Keratinocyte (primary cell): ENCODE data around the gene ZNF831. TPM values are rescaled to one million over a fixed set of nuclear protein-coding genes. Genes with fewer than 3 reads are reported as not detected.

Experiments
- DNase-seq: peaks from one replicate; pipeline ENCODE4 v3.0.0-alpha.2; 2011; ENCODE audit warnings: low read depth, missing footprints, low spot score
- FAIRE-seq: peaks from 2 replicates; lab custom pipeline; 2011; peaks lifted over from hg19 to GRCh38; lab: Jason Lieb, UNC
- H2AFZ ChIP-seq: 2 replicates; pipeline ENCODE4 v1.6.0; 2012; ENCODE audit warnings: low read length, control low read depth, inconsistent platforms; ENCODE audit not compliant: control insufficient read depth
- H3K27ac ChIP-seq: 2 replicates; pipeline ENCODE4 v1.5.1; 2011; ENCODE audit warnings: low read length; ENCODE audit not compliant: control insufficient read depth, insufficient read depth
- H3K27me3 ChIP-seq: 3 replicates; pipeline ENCODE4 v1.6.0; 2011; ENCODE audit warnings: low read length; ENCODE audit not compliant: control insufficient read depth, insufficient read depth; ENCODE audit errors: extremely low read depth
- H3K36me3 ChIP-seq, 2 experiments: 2 replicates in 1 of 2; 3 replicates in 1 of 2; pipeline ENCODE4 v1.5.1; 2011; ENCODE audit warnings: low read length in 2 of 2, mild to moderate bottlenecking in 1 of 2; ENCODE audit not compliant: control insufficient read depth in 2 of 2, insufficient read depth in 2 of 2; ENCODE audit errors: extremely low read depth in 1 of 2
- H3K4me1 ChIP-seq: 3 replicates; pipeline ENCODE4 v1.5.1; 2011; ENCODE audit warnings: low read length; ENCODE audit not compliant: control insufficient read depth, insufficient read depth; ENCODE audit errors: extremely low read depth
- H3K4me2 ChIP-seq: 3 replicates; pipeline ENCODE4 v1.6.0; 2011; ENCODE audit warnings: low read depth, low read length; ENCODE audit not compliant: control insufficient read depth, insufficient read depth; ENCODE audit errors: extremely low read depth
- H3K4me3 ChIP-seq, 3 experiments: fragments of 200-600 bp in 1 of 3; sonication (generic) in 1 of 3; 2 replicates in 2 of 3; 3 replicates in 1 of 3; pipeline ENCODE4 v1.5.1; 2011 to 2016; ENCODE audit warnings: low read length in 3 of 3, mild to moderate bottlenecking in 3 of 3, control low read depth in 2 of 3, inconsistent platforms in 1 of 3, low read depth in 1 of 3, mixed read lengths in 1 of 3, mixed run types in 1 of 3, moderate library complexity in 1 of 3; ENCODE audit not compliant: control insufficient read depth in 2 of 3, insufficient read depth in 2 of 3; ENCODE audit errors: extremely low read depth in 1 of 3
- H3K79me2 ChIP-seq: 2 replicates; pipeline ENCODE4 v1.6.0; 2012; ENCODE audit warnings: low read length; ENCODE audit not compliant: control insufficient read depth, insufficient read depth
- H3K9ac ChIP-seq: 3 replicates; pipeline ENCODE4 v1.6.0; 2011; ENCODE audit warnings: low read length; ENCODE audit not compliant: control insufficient read depth, insufficient read depth; ENCODE audit errors: extremely low read depth
- H3K9me1 ChIP-seq: 3 replicates; pipeline ENCODE4 v1.6.0; 2011; ENCODE audit warnings: low read length; ENCODE audit not compliant: control insufficient read depth, insufficient read depth; ENCODE audit errors: extremely low read depth
- H3K9me3 ChIP-seq: 2 replicates; pipeline ENCODE4 v1.5.1; 2012; ENCODE audit warnings: low read depth, low read length; ENCODE audit not compliant: control insufficient read depth
- H4K20me1 ChIP-seq: 3 replicates; pipeline ENCODE4 v1.6.0; 2011; ENCODE audit warnings: low read length; ENCODE audit not compliant: control insufficient read depth, insufficient read depth; ENCODE audit errors: extremely low read depth
- CTCF ChIP-seq, 3 experiments: IDR thresholded peaks in 1 of 3; conservative IDR thresholded peaks in 1 of 3; optimal IDR thresholded peaks in 1 of 3; 2 replicates in 2 of 3; 3 replicates in 1 of 3; pipeline versions ENCODE3 to v1.5.1; 2011; ENCODE audit warnings: low read length in 3 of 3, mild to moderate bottlenecking in 3 of 3, moderate library complexity in 2 of 3, control low read depth in 1 of 3, inconsistent platforms in 1 of 3; ENCODE audit not compliant: insufficient read depth in 2 of 3; ENCODE audit errors: extremely low read depth in 1 of 3
- EZH2 ChIP-seq: IDR thresholded peaks from one replicate; pipeline ENCODE4 v1.6.1; 2012; ENCODE audit warnings: inconsistent platforms, mild to moderate bottlenecking, low read length, moderate library complexity
- dilution Hi-C: fragments of 300-500 bp; cut with MboI; formaldehyde crosslinking; loops from one replicate; pipeline ENCODE4 v1.7.0; 2020; ENCODE audit warnings: low sequenced_read_pairs; ENCODE audit not compliant: extremely low pct_ligation_motif_present
- polyA plus RNA-seq, 5 experiments: library from polyadenylated mRNA; depleted of rRNA in 3 of 5; stranded (reverse) in 3 of 5; stranded (forward) in 1 of 5; unstranded in 1 of 5; fragments of >200 nt; gene quantifications; 1 replicate in 1 of 5; 2 replicates in 3 of 5; 3 replicates in 1 of 5; pipeline versions ENCODE4 v1.2.1 to v1.2.3, GENCODE V29; 2011 to 2012; ENCODE audit warnings: missing spikeins in 2 of 5, low read depth in 1 of 5, low replicate concordance in 1 of 5

Gene ZNF831
- polyA plus RNA-seq, 1 donor (not counting 4 experiments of a cell fraction or from before 2014, with no cell fraction given) = not detected

GRCh38 chr20:59191756-59192532 is 28.3 kb downstream of the ZNF831 start:
- no peaks in the 10 kb centered on the region for H3K4me1 ChIP-seq
- H3K36me3 ChIP-seq = no peaks in the 10 kb centered on the region
- no peak overlapping the region for H3K4me3 ChIP-seq
- H3K4me2 ChIP-seq = no peak overlapping the region
- H3K9ac ChIP-seq = no peak overlapping the region
- H2AFZ ChIP-seq = no peak overlapping the region
- DNase-seq (no peak), FAIRE-seq (no peak)
- dilution Hi-C loops = no loop called here
- no peaks in the 10 kb centered on the region for H4K20me1 ChIP-seq
- H3K9me1 ChIP-seq = no peaks in the 10 kb centered on the region
- TF ChIP-seq CTCF (optimal IDR thresholded peaks at IDR 0.05 in 1 of 3, IDR thresholded peaks at IDR 0.05 in 1 of 3, conservative IDR thresholded peaks at IDR 0.05 in 1 of 3; ENCODE audit: extremely low read depth in 1 of 3, insufficient read depth in 2 of 3, low read length in 3 of 3) (no peak), EZH2 (no peak)
- no peaks in the 10 kb centered on the region for H3K27me3 ChIP-seq
- no peaks in the 10 kb centered on the region for H3K9me3 ChIP-seq
- H3K79me2 ChIP-seq = no peaks in the 10 kb centered on the region
- no peak overlapping the region for H3K27ac ChIP-seq

GRCh38 chr20:59192533-59192896 is 28.9 kb downstream of the ZNF831 start:
- Histone ChIP-seq H3K27me3 (no peaks in the 10 kb centered on the region), H3K9me3 (no peaks in the 10 kb centered on the region), H3K4me3 (no peak overlapping the region), H2AFZ (no peak overlapping the region), H3K4me1 (no peaks in the 10 kb centered on the region), H3K27ac (no peak overlapping the region), H3K9me1 (no peaks in the 10 kb centered on the region), H3K79me2 (no peaks in the 10 kb centered on the region), H3K9ac (no peak overlapping the region), H3K4me2 (no peak overlapping the region), H3K36me3 (no peaks in the 10 kb centered on the region), H4K20me1 (no peaks in the 10 kb centered on the region)
- no peak for DNase-seq
- TF ChIP-seq CTCF (optimal IDR thresholded peaks at IDR 0.05 in 1 of 3, IDR thresholded peaks at IDR 0.05 in 1 of 3, conservative IDR thresholded peaks at IDR 0.05 in 1 of 3; ENCODE audit: extremely low read depth in 1 of 3, insufficient read depth in 2 of 3, low read length in 3 of 3) (no peak), EZH2 (no peak)
- no peak for FAIRE-seq
- dilution Hi-C loops = no loop called here
